Measurements from ENCODE around the gene MAP2K6.

- TF ChIP-seq, protein P1, sequence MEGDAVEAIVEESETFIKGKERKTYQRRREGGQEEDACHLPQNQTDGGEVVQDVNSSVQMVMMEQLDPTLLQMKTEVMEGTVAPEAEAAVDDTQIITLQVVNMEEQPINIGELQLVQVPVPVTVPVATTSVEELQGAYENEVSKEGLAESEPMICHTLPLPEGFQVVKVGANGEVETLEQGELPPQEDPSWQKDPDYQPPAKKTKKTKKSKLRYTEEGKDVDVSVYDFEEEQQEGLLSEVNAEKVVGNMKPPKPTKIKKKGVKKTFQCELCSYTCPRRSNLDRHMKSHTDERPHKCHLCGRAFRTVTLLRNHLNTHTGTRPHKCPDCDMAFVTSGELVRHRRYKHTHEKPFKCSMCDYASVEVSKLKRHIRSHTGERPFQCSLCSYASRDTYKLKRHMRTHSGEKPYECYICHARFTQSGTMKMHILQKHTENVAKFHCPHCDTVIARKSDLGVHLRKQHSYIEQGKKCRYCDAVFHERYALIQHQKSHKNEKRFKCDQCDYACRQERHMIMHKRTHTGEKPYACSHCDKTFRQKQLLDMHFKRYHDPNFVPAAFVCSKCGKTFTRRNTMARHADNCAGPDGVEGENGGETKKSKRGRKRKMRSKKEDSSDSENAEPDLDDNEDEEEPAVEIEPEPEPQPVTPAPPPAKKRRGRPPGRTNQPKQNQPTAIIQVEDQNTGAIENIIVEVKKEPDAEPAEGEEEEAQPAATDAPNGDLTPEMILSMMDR (conservative IDR thresholded peaks at IDR 0.05; ENCODE audit: low read length) = no peak
- no peak for TF ChIP-seq EZH2phosphoT487 (IDR thresholded peaks at IDR 0.05; ENCODE audit: borderline replicate concordance, low read depth, low read length)
Measured at GRCh38 chr17:69558796-69559195, 144.3 kb downstream of the MAP2K6 start.

Measured in OCI-LY7 (cell line).